Measurements from ENCODE around the gene SAMHD1.

DNA sequence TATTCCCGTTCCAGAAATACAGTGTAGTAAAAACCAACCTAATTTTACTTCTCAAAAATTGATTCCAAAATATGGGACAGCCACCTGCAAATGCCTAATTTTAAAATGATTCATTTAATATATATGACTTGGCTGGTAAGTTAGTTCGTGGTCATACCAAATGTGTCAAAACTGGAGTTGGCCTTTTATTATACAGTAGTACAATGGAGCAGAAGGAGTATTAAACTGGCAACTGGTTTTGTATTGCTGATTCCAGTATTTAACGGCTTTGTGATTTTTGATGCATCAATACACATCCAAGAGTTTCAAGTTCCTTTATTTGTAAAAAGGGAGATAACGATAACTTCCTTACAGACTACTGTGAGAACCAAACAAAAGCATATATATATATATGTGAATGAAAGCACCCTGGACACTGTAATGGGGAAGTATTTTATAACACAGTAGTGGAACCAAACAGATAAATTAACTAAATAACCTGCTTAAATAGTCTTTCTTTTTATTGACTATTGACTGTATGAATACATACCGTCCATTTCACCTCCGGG, 24.8 kb downstream of the SAMHD1 start:
- TF ChIP-seq CTCF (IDR thresholded peaks at IDR 0.05) (no peak), POLR2A (IDR thresholded peaks at IDR 0.05) (no peak)
